Activated CD8-positive, alpha-beta T cell treated with anti-CD3 and anti-CD28 coated beads for 36 hours (primary cell): ENCODE results near the gene CHD5. TPM values are rescaled to one million over a fixed set of nuclear protein-coding genes. Genes with fewer than 3 reads are reported as not detected.

Source experiments
- ATAC-seq: fragments of 200-7000 bp; cut with Tn5 transposase; one replicate; pipeline ENCODE4 v1.10.0; 2021; ENCODE audit warnings: mild to moderate bottlenecking, moderate library complexity
- CTCF ChIA-PET: fragments of 350-600 bp; sonication (Branson Sonifier 250); formaldehyde crosslinking; loops from one replicate; lab custom pipeline; 2021; ENCODE audit warnings: antibody characterized with exemption; lab: Charles Lee
- POLR2A ChIA-PET: fragments of 350-600 bp; sonication (Branson Sonifier 250); formaldehyde crosslinking; loops from one replicate; lab custom pipeline; 2021; ENCODE audit warnings: antibody characterized with exemption; lab: Charles Lee
- DNase-seq: peaks from one replicate; pipeline ENCODE4 v3.0.0-alpha.2; 2020
- H3K27ac Mint-ChIP-seq: one replicate; pipeline ENCODE4 v1.8.0; 2021; ENCODE audit warnings: mild to moderate bottlenecking, mixed read lengths
- H3K27me3 Mint-ChIP-seq: one replicate; pipeline ENCODE4 v1.8.0; 2021; ENCODE audit warnings: mixed read lengths
- H3K36me3 Mint-ChIP-seq: one replicate; pipeline ENCODE4 v1.8.0; 2021; ENCODE audit warnings: low read depth, mixed read lengths
- H3K4me1 Mint-ChIP-seq: one replicate; pipeline ENCODE4 v1.8.0; 2021; ENCODE audit warnings: low read depth, mixed read lengths
- H3K4me3 Mint-ChIP-seq: one replicate; pipeline ENCODE4 v1.8.0; 2021; ENCODE audit warnings: mild to moderate bottlenecking, moderate library complexity, mixed read lengths
- H3K9me3 Mint-ChIP-seq: one replicate; pipeline ENCODE4 v1.8.0; 2021; ENCODE audit warnings: mixed read lengths
- intact Hi-C: fragments of 100-400 bp; cut with micrococcal nuclease; formaldehyde crosslinking; loops from one replicate; pipeline ENCODE4 v1.10.0; 2022
- total RNA-seq, 2 experiments: library from RNA; stranded (reverse); gene quantifications; one replicate each; pipeline ENCODE4 v1.2.3, GENCODE V29; 2021
- TF ChIP-seq, protein P1 (sequence below): fragments of 200-600 bp; IDR thresholded peaks from one replicate; pipeline ENCODE4 v1.8.0; 2022; ENCODE audit warnings: antibody characterized with exemption, mild to moderate bottlenecking

CHD5 gene
- total RNA-seq, 2 experiments from 2014 or later: 0.61 to 0.63 TPM

DNA sequence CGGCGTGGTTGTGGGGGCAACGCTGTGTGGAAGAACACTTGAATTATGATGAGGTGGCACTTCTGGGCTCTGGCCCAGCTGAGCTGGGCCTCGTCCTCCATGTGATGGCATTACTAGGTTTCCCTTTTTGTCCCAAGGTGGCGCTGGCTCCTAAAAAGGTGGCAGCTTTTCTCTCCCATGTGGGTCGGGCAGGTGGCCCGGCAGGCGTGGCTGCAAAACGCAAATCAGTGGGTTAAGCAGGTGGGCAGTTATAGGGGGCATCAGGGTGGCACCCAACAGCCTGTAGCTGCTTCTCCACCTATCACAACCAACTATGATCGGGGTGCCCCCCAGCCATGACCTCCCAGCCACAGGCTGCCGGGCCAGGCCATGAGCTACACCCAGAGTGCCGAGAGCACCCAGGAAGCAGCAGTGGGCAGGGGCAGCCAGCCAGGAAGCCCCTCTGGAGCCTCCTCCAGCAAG, 74.9 kb downstream of the CHD5 start:
- no peaks in the 10 kb centered on the region for H3K9me3 Mint-ChIP-seq
- ChIA-PET CTCF (no interaction called here), POLR2A (interaction anchor here (0.9 kb wide), 1 partner anchor 80 kb away, joined by 3 read pairs; no protein-coding TSS in a partner anchor)
- no peaks in the 10 kb centered on the region for H3K36me3 Mint-ChIP-seq
- DNase-seq (peak; percentile 5), ATAC-seq (no peak)
- no peak overlapping the region for H3K4me3 Mint-ChIP-seq
- H3K4me1 Mint-ChIP-seq: no peaks in the 10 kb centered on the region
- TF ChIP-seq, protein P1, sequence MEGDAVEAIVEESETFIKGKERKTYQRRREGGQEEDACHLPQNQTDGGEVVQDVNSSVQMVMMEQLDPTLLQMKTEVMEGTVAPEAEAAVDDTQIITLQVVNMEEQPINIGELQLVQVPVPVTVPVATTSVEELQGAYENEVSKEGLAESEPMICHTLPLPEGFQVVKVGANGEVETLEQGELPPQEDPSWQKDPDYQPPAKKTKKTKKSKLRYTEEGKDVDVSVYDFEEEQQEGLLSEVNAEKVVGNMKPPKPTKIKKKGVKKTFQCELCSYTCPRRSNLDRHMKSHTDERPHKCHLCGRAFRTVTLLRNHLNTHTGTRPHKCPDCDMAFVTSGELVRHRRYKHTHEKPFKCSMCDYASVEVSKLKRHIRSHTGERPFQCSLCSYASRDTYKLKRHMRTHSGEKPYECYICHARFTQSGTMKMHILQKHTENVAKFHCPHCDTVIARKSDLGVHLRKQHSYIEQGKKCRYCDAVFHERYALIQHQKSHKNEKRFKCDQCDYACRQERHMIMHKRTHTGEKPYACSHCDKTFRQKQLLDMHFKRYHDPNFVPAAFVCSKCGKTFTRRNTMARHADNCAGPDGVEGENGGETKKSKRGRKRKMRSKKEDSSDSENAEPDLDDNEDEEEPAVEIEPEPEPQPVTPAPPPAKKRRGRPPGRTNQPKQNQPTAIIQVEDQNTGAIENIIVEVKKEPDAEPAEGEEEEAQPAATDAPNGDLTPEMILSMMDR: no peak
- peaks cover 16% of the 10 kb centered on the region for H3K27me3 Mint-ChIP-seq
- H3K27ac Mint-ChIP-seq: no peak overlapping the region
- intact Hi-C loops: no loop called here

DNA sequence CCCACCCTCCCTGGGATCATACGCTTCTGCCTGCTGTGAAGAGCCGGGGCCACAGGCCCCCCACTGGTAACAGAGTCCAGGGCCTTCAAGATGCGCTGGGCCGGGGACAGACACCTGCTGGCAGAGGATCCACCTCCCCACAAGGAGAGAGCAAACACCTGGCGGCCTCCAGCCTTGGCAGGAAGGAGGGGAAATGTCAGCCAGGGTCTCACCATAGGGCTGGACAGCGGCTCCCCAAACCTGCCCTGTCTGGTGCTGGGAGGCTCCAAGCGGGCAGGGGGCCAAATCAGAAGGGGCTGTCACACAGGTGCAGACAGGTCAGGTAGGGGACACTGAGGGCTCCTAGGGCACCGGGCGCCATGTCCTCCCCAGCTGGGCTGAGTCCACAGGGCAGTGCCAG, 75.5 kb downstream of the CHD5 start:
- H3K27ac Mint-ChIP-seq: no peak overlapping the region
- ChIA-PET POLR2A (no interaction called here), CTCF (no interaction called here)
- no peak for DNase-seq
- no peak for ATAC-seq
- H3K36me3 Mint-ChIP-seq: no peaks in the 10 kb centered on the region
- TF ChIP-seq, protein P1: no peak
- peaks cover 15% of the 10 kb centered on the region for H3K27me3 Mint-ChIP-seq
- intact Hi-C loops: no loop called here
- no peak overlapping the region for H3K4me3 Mint-ChIP-seq
- no peaks in the 10 kb centered on the region for H3K4me1 Mint-ChIP-seq
- H3K9me3 Mint-ChIP-seq: no peaks in the 10 kb centered on the region

DNA sequence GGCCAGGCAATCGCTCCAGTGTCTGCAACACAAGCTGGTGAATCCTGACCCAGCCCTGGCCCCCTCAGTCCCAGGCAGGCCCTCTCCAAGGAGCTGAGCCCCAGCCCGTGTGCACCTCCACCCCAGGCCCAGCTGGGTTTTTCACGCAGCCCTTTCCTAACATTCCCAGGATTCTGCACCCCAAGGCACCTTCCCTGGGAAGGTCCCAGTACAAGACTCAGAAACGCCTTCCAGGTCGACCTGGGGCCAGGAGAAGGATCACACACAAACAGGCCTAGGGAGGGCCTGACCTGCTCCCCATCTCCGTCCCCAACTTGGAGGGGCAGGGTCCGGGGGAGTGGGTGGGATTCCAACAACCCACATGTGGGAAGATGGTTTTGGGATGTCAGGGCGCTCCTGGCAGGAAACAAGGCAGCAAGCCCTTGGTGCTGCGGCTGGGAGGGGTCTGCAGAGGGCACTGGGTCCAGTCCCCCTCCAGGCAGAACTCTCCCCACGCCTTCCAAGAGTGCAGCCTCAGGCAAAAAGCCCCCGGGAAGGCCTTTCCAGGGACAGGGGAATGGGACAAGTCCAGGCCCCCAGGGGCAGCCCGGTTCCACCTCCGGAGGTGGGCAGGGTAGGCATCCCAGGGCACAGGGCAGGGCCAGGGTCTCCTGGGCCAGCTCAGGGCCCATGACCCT, 76.1 kb downstream of the CHD5 start:
- CTCF ChIA-PET: no interaction called here
- DNase-seq (peak; percentile 2), ATAC-seq (no peak)
- POLR2A ChIA-PET: no interaction called here
- Mint-ChIP-seq H3K27ac (no peak overlapping the region), H3K4me3 (no peak overlapping the region), H3K4me1 (no peaks in the 10 kb centered on the region), H3K27me3 (peaks cover 15% of the 10 kb centered on the region), H3K36me3 (no peaks in the 10 kb centered on the region), H3K9me3 (no peaks in the 10 kb centered on the region)
- intact Hi-C loops: no loop called here
- TF ChIP-seq, protein P1: no peak

DNA sequence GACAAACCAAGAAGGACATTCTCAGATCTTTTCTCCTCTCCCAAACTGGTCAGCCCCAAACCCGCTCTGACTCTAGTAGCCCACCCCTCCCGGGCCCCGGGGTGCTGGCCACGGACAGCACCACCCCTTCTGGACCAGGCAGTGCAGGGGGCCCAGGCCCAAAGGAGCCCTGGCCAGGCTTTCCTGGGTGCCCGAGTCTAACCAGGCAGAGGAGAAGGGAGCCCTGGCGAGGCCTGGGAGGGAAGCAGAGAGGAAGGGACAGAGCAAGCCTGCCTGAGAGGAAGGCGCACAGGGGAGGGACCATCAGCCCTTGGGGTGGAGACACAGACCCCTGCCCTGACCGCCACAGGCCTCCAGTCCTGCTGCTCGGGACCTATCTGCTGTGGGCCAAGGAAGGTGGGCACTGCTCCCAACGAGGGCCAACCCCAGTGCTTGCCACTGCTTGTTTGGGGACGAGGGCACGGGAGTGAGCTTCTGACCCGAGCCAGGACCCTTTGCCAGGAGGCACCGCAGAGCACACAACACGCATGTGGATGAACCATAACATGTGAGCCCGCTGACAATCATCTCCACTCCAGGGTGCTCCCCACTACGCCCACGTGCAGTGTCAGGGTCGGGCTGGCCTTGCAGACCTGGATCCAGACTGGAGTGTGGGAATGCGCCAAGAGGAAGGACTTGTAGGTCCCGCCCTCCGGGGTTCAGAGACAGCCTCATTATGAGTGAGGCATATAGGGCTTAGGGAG, 76.8 kb downstream of the CHD5 start:
- Mint-ChIP-seq H3K27me3 (peaks cover 8% of the 10 kb centered on the region), H3K36me3 (peaks cover 4% of the 10 kb centered on the region), H3K27ac (no peak overlapping the region), H3K4me1 (no peaks in the 10 kb centered on the region), H3K9me3 (no peaks in the 10 kb centered on the region), H3K4me3 (no peak overlapping the region)
- CTCF ChIA-PET: no interaction called here
- ATAC-seq (no peak), DNase-seq (peak; percentile 2)
- intact Hi-C loops: no loop called here
- POLR2A ChIA-PET: interaction anchor here (1.0 kb wide), 1 partner anchor 41 kb away, joined by 3 read pairs; no protein-coding TSS in a partner anchor
- TF ChIP-seq, protein P1: no peak

DNA sequence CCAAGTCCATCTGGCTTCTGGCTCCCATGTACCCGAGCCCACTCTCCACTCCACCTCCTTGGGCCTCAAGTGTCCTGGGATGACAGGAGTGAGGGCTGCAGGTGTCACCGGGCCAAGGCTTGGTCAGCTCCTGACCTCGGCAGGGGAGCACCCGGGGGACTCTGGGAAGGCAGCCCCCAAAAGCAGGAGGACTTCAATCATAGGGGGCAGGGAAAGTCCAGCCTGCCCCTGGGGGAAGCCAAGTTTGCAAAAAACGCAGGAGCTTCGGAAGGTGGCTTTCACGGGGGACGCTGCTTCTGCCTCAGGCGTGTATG, 77.6 kb downstream of the CHD5 start:
- ChIA-PET POLR2A (interaction anchor here (0.9 to 1.0 kb wide), 2 partner anchors 9 to 42 kb away, joined by 3 read pairs; no protein-coding TSS in a partner anchor), CTCF (no interaction called here)
- H3K4me3 Mint-ChIP-seq: no peak overlapping the region
- TF ChIP-seq, protein P1: no peak
- no peak overlapping the region for H3K27ac Mint-ChIP-seq
- no peaks in the 10 kb centered on the region for H3K9me3 Mint-ChIP-seq
- no peak for ATAC-seq
- no peak for DNase-seq
- intact Hi-C loops: no loop called here
- H3K4me1 Mint-ChIP-seq: no peaks in the 10 kb centered on the region
- H3K27me3 Mint-ChIP-seq: peaks cover 5% of the 10 kb centered on the region
- H3K36me3 Mint-ChIP-seq: peaks cover 11% of the 10 kb centered on the region
